ENCODE measurements around the gene NLE1.
"Not testable (repeated sequence)": the region's sequence is repeated elsewhere in the genome, so short reads cannot be mapped to it uniquely, and the experiment has no call there.

- not testable (repeated sequence) for TF ChIP-seq CTCF, EZH2 (IDR thresholded peaks at IDR 0.05)
These were observed 51.4 kb downstream of the NLE1 start for GRCh38 chr17:35090707-35091106.
